Adipocyte (in vitro differentiated cells): ENCODE data around the gene MRPS18A.
A peak's percentile ranks its signal among the peaks of the same experiment; 100 is the strongest.
"Not testable (repeated sequence)": the region's sequence is repeated elsewhere in the genome, so short reads cannot be mapped to it uniquely, and the experiment has no call there.

Experiments used
- DNase-seq: peaks from one replicate; pipeline ENCODE4 v3.0.0-alpha.2; 2015; ENCODE audit warnings: low read depth
- H3K27me3 ChIP-seq: replicated peaks from 2 replicates; pipeline ENCODE4 v1.7.0; 2013; ENCODE audit warnings: mild to moderate bottlenecking, low read length, moderate library complexity; ENCODE audit not compliant: control insufficient read depth, insufficient read depth
- H3K36me3 ChIP-seq: 2 replicates; pipeline ENCODE4 v1.7.0; 2013; ENCODE audit warnings: low read length, mild to moderate bottlenecking, moderate library complexity; ENCODE audit not compliant: control insufficient read depth, insufficient read depth, severe bottlenecking
- H3K4me1 ChIP-seq: 2 replicates; pipeline ENCODE4 v1.7.0; 2013; ENCODE audit warnings: mild to moderate bottlenecking, low read length, moderate library complexity; ENCODE audit not compliant: control insufficient read depth, insufficient read depth
- H3K4me3 ChIP-seq: 2 replicates; pipeline ENCODE4 v1.7.0; 2013; ENCODE audit warnings: mild to moderate bottlenecking, low read length, moderate library complexity
- H3K9ac ChIP-seq: 2 replicates; pipeline ENCODE4 v1.7.0; 2013; ENCODE audit warnings: mild to moderate bottlenecking, low read length, moderate library complexity
- H3K9me3 ChIP-seq: 2 replicates; pipeline ENCODE4 v1.7.0; 2013; ENCODE audit warnings: mild to moderate bottlenecking, low read length, moderate library complexity; ENCODE audit not compliant: control insufficient read depth

Gene MRPS18A

DNA sequence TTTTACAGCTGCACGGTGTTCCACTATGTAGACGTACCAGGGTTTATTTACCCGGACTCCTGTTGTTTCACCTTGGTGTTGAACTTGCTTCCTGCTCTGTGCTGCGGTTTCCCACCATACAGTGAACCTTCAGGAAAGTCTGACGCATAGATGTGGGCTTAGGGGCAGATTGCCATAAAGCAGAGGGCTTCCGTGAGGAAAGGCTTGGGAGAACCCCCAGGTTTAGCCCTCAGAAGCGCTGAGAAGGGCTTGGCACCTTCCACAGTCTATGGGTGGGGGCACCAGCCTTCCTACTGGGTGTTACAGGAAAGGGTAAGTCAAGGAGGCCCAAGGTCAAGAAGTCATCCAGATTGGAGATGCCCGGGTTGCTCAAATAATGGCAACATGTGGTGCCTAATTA, 19.2 kb upstream of the MRPS18A start:
- no peak overlapping the region for H3K9ac ChIP-seq
- H3K27me3 ChIP-seq: no peaks in the 10 kb centered on the region
- no peak overlapping the region for H3K4me3 ChIP-seq
- peaks cover 31% of the 10 kb centered on the region for H3K4me1 ChIP-seq
- H3K36me3 ChIP-seq: no peaks in the 10 kb centered on the region
- no peaks in the 10 kb centered on the region for H3K9me3 ChIP-seq
- DNase-seq: no peak

DNA sequence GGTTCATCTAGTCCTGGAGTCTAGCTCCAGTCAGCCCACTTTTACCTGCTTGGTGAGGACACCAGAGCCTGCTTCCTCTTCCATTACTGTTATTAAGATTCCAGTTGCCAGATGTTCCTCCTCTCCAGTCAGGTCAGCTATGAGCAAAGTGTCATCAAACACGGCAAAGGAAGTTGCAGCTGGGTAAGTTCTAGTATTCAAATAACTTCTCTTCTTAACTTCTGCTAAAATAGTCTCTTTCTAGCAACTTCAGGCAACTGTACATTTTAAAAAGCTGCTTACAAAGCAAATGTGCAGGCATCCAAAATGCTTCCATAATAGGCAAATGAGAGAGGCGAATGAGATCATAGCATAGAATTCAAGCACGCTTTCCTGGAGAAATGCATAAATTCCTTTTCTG, 18.4 kb upstream of the MRPS18A start:
- Histone ChIP-seq H3K4me1 (peaks cover 31% of the 10 kb centered on the region), H3K4me3 (no peak overlapping the region), H3K36me3 (no peaks in the 10 kb centered on the region), H3K9ac (peak overlapping the region; percentile 2), H3K9me3 (no peaks in the 10 kb centered on the region), H3K27me3 (no peaks in the 10 kb centered on the region)
- peak; percentile 47 for DNase-seq

DNA sequence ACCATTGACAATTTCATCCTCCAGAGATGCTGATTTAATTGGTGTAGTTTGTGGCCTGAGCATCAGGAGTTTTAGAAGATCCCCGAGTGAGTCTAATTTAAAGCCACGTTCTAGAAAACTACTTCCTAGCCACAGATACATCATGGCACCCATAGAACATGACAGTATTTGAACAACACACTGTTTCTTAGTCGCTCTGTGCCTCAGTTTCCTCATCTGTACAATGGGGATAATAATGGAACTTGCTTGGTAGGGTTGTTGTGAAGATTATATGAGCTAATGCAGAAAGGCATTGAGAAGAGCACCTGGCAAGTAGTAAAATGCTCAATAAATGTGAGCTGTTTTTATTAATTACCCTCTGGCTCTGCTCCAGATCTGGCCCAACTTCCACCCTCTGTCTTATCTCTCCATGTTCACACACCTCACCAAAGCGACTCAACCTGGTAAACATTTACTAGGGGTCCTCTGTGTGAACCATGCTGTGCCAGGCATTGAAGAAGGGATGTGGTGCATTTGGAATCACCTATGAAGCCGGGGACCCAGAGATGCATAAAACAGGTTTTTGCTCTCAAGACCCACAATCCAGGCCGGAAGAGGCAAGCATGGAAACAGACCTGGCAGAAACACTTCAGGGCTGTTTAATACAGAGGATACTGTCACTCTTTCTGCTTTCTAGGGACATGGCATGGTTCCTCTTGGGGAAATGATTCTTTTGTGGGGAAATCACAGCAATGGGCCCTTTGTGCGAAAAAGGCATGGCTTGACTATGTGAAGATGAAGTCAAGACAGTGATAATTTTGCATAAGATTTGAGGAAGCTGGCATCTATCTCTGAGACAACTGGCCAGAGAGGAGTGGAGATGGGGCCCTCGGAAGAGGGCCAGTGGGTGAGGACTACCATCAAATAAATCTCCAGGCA, 16.2 kb upstream of the MRPS18A start:
- H3K27me3 ChIP-seq: no peaks in the 10 kb centered on the region
- no peaks in the 10 kb centered on the region for H3K9me3 ChIP-seq
- DNase-seq: no peak
- H3K4me1 ChIP-seq: peaks cover 33% of the 10 kb centered on the region
- no peak overlapping the region for H3K4me3 ChIP-seq
- H3K9ac ChIP-seq: peak overlapping the region; percentile 53
- no peaks in the 10 kb centered on the region for H3K36me3 ChIP-seq

DNA sequence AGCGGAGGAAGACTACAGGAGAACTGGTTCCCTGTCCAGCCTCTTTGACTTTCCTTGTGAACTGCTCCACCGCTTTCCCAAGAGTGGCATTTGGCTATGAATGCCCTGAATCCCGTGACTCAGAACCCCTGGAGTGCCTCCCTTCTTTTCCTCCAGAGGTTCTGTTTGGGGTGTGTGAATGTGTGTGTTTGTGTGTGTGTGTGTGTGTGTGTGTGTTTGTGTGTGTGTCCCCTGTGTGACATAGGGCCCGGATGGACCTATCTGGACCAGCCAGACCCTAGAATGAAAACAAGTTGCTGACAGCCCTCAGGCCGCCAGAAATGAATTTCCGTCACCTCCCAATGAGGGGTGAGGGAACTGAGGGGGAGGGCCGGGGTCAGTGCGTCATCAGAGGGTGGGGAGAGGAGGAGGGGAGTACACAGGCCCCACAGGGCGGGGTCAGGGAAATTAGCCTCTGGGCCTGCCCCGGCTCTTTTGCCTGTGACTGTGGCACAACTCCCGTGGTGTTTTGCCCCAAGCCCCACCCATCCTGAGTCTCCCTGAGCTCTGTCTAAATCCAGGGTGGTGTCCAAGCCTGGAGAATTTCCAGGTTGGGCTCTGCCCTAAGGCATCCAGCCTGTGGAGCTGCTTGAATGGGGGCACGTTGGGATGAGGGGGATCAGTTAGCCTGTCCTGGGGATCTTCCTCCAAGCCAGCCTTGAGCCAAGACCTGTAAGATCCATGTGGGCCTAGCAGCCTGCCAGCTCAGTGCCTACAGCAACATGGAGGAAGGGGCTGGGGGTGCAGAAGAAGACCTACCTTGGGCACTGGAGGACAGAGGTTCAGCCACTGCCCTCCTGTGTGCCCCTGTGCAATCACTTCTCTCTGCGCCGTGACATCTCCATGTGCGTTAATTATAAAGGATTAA, 15.2 kb upstream of the MRPS18A start:
- Histone ChIP-seq H3K4me1 (peaks cover 40% of the 10 kb centered on the region), H3K9me3 (no peaks in the 10 kb centered on the region), H3K9ac (peak overlapping the region; percentile 53), H3K27me3 (no peaks in the 10 kb centered on the region), H3K4me3 (peak overlapping the region; percentile 2), H3K36me3 (no peaks in the 10 kb centered on the region)
- peak; percentile 94 for DNase-seq

DNA sequence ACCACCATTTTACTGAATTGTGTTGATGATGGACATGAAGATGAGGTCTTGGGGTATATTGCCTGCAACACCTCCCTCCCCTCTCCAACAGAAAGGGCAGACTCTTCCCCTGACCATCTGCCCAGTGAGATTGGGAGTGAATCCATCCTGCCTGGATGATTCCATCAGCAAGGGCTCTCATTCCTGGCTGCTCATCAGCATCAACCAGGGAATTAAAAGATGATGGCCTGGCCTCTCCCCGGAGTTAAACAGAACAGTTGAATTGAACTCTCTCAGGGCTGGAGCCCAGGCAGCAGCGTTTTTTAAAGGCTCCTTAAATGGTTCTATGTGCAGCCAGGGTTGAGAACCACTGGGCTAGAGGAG, 14.6 kb upstream of the MRPS18A start:
- peak overlapping the region; percentile 49 for H3K9ac ChIP-seq
- peak overlapping the region; percentile 2 for H3K4me3 ChIP-seq
- no peaks in the 10 kb centered on the region for H3K27me3 ChIP-seq
- H3K9me3 ChIP-seq: no peaks in the 10 kb centered on the region
- no peaks in the 10 kb centered on the region for H3K36me3 ChIP-seq
- no peak for DNase-seq
- H3K4me1 ChIP-seq: peaks cover 40% of the 10 kb centered on the region

DNA sequence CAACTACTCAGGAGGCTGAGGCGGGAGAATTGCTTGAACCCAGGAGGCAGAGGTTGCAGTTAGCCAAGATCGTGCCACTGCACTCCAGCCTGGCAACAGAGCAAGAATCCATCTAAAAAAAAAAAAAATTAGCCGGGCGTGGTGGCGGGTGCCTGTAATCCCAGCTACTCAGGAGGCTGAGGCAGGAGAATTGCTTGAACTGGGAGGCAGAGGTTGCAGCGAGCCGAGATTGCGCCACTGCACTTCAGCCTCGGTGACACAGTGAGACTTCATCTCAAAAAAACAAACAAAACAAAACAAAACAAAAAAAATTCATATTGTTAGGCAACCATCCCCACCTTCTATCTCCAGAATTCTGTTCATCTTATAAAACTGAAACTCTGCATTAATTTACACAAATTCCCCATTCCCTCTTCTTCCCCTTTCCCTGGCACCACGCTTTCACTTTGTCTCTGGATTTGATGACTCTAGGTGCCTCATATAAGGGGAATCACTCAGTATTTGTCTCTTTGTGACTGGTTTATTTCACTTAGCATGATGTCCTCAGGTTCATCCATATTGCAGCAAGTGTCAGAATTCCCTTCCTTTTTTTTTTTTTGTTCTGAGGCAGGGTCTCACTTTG, 13.5 kb upstream of the MRPS18A start:
- H3K4me1 ChIP-seq: peaks cover 37% of the 10 kb centered on the region
- not testable (repeated sequence) for H3K9ac ChIP-seq, H3K36me3 ChIP-seq, H3K4me3 ChIP-seq, H3K9me3 ChIP-seq, H3K27me3 ChIP-seq, DNase-seq

DNA sequence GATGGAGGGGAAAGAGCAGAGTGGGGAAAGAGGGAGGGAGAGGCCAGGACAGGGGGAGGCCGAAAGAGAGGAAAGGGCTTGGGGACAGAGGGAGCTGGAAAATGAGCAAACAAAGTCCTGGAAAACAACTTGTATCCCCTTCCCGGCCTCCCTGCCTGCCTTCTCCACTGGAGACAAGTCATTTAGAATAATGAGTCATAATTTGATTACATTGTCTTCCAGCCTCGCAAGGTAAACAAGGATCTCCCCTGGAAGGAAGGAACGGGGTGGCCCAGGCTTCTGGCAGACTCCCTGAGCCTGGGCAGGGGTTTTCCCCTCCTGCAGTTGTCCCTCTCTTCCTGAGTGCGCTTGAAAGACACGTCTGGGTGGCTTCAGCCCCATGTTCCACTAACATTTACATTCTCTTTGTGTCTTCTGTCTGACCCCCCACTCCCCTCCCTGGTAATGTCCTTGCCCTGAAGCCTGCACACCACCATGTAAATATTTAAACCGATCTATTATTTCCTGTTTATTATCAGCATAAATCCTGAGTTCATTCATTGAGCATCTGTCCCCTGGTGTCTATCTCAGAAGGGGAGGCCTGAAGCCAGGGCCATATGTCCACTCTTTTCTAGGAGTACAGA, 12.1 kb upstream of the MRPS18A start:
- Histone ChIP-seq H3K27me3 (no peaks in the 10 kb centered on the region), H3K36me3 (no peaks in the 10 kb centered on the region), H3K4me1 (peaks cover 32% of the 10 kb centered on the region), H3K9me3 (no peaks in the 10 kb centered on the region), H3K4me3 (no peak overlapping the region), H3K9ac (no peak overlapping the region)
- peak; percentile 65 for DNase-seq

DNA sequence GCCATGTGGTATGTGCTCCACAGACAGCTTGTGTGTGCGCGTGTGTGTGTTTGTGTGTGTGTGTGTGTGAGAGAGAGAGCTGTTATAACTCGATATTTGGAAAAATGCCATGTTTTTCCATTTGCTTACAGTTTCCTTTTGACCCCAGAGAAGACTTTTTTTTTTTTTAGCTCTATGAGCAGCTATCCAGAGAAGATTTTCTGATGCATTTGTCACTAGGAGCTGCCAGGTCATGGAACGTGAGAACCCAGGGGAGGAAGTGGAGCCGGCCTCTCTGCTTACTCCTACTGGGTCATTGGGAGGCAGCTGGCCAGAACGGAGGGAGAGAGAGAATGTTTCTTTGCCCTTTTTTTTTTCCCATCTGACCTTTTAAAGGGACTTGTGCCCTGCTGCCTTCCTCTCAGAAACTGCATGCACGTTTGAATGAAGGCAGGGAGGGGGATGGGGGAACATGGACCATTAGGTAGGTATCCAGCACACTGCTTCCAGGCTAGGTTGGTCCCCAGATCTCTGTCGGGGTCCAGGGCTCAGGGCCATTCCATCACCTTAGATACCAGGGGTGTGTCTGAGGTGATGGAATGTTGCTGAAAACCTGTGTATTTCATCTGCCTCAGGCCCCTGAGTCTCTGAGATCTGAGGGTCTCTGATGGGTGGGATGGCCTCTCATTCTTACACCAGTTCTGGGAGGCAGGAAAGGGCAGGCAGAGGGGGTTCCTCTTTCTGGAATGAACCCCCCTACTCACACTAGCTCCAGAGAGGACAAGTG, 11.2 kb upstream of the MRPS18A start:
- peak overlapping the region; percentile 29 for H3K4me3 ChIP-seq
- no peak for DNase-seq
- no peaks in the 10 kb centered on the region for H3K27me3 ChIP-seq
- peak overlapping the region; percentile 5 for H3K9ac ChIP-seq
- peaks cover 32% of the 10 kb centered on the region for H3K4me1 ChIP-seq
- no peaks in the 10 kb centered on the region for H3K9me3 ChIP-seq
- H3K36me3 ChIP-seq: no peaks in the 10 kb centered on the region

DNA sequence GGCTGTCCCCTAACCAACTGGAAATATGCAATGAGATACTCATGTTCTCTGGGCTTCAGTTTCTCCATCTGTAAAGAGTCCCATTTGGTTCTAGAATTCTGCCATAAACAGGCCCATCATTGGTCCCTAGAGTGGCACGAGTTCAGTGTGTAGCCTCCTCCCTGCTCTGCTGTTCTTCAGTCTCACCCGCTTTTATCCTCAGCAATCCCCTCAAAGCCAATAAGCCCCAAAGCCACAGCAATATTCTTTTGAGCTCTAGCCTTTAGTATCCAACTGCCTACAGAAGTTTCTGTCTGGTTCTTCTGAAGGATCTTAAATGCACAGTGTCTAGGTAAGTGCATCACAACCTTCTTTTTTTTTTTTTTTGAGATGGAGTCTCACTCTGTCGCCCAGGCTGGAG, 9.8 kb upstream of the MRPS18A start:
- Histone ChIP-seq H3K4me3 (no peak overlapping the region), H3K9me3 (no peaks in the 10 kb centered on the region), H3K4me1 (peaks cover 25% of the 10 kb centered on the region), H3K27me3 (no peaks in the 10 kb centered on the region), H3K36me3 (no peaks in the 10 kb centered on the region), H3K9ac (no peak overlapping the region)
- DNase-seq: no peak

DNA sequence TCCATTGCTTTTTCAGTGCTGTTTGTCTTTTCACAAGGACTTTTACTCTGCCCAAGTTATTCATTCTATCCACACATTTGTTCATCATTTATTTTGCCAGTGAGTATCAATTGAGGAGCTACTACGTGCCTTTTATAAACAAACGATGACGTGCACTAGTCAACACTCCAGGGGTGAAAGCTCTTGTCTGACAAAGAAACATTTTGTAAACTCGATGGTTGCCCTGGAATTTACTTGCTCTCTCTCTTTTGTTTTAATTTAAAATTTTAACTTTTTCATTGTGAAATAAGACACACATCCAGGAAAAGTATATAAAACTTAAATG, 8.3 kb upstream of the MRPS18A start:
- Histone ChIP-seq H3K27me3 (no peaks in the 10 kb centered on the region), H3K36me3 (no peaks in the 10 kb centered on the region), H3K9me3 (no peaks in the 10 kb centered on the region), H3K4me1 (peaks cover 18% of the 10 kb centered on the region), H3K9ac (no peak overlapping the region), H3K4me3 (no peak overlapping the region)
- DNase-seq: no peak
